SU-DHL-6 (cell line): ENCODE data around the gene TIMM44.

ENCODE experiments used
- H2AFZ ChIP-seq: fragments of 200-600 bp; sonication (generic); 2 replicates; pipeline ENCODE4 v1.6.1; 2014; ENCODE audit warnings: low read depth, mild to moderate bottlenecking, moderate library complexity, mixed read lengths, antibody characterized with exemption, low read length; ENCODE audit not compliant: severe bottlenecking
- H3F3A ChIP-seq: fragments of 200-600 bp; shearing (Covaris generic); 2 replicates; pipeline ENCODE4 v1.6.0; 2016; ENCODE audit warnings: antibody characterized with exemption, mild to moderate bottlenecking; ENCODE audit not compliant: insufficient read depth
- H3K27ac ChIP-seq: fragments of 200-600 bp; sonication (generic); 2 replicates; pipeline ENCODE4 v1.5.1; 2016; ENCODE audit warnings: low read depth, mild to moderate bottlenecking, low read length, moderate library complexity, mixed read lengths
- H3K27me3 ChIP-seq: fragments of 200-600 bp; sonication (generic), shearing (Covaris generic); 2 replicates; pipeline ENCODE4 v1.6.0; 2014; ENCODE audit warnings: mild to moderate bottlenecking, low read length
- H3K36me3 ChIP-seq: fragments of 200-600 bp; sonication (generic); 2 replicates; pipeline ENCODE4 v1.6.1; 2014; ENCODE audit warnings: mild to moderate bottlenecking, low read length, mixed read lengths
- H3K4me2 ChIP-seq: fragments of 300-600, 200-600 bp; shearing (Covaris generic), sonication (generic); 2 replicates; pipeline ENCODE4 v1.6.0; 2014; ENCODE audit warnings: low read length, low read depth, mild to moderate bottlenecking; ENCODE audit not compliant: poor library complexity, severe bottlenecking
- H3K4me3 ChIP-seq: fragments of 200-600 bp; sonication (generic); 2 replicates; pipeline ENCODE4 v1.5.1; 2014; ENCODE audit warnings: antibody characterized with exemption, low read length, mild to moderate bottlenecking, mixed read lengths; ENCODE audit not compliant: insufficient read depth, poor library complexity, severe bottlenecking
- H3K79me2 ChIP-seq: fragments of 200-600 bp; sonication (generic); 2 replicates; pipeline ENCODE4 v1.6.1; 2014; ENCODE audit warnings: mild to moderate bottlenecking, low read length, moderate library complexity; ENCODE audit not compliant: insufficient read depth
- H3K9ac ChIP-seq: fragments of 200-600 bp; sonication (generic); 2 replicates; pipeline ENCODE4 v1.7.0; 2014; ENCODE audit warnings: mild to moderate bottlenecking, low read length
- H3K9me2 ChIP-seq: fragments of 200-600 bp; sonication (generic); replicated peaks from 2 replicates; pipeline ENCODE4 v1.6.1; 2014; ENCODE audit warnings: low read length; ENCODE audit not compliant: insufficient read depth
- H3K9me3 ChIP-seq: fragments of 200-600 bp; sonication (generic); 2 replicates; pipeline ENCODE4 v1.6.1; 2014; ENCODE audit warnings: low read length, mixed read lengths; ENCODE audit not compliant: insufficient read depth
- H4K20me1 ChIP-seq: fragments of 200-600 bp; sonication (generic); 2 replicates; pipeline ENCODE4 v1.6.1; 2014; ENCODE audit warnings: low read depth, mild to moderate bottlenecking, antibody characterized with exemption, low read length, moderate library complexity, mixed read lengths
- CTCF ChIP-seq: fragments of 200-600 bp; sonication (generic); IDR thresholded peaks from one replicate; pipeline ENCODE4 v1.5.1; 2017; ENCODE audit warnings: antibody characterized with exemption, mild to moderate bottlenecking, low read length, moderate library complexity; ENCODE audit not compliant: insufficient read depth, poor library complexity, severe bottlenecking
- EZH2phosphoT487 ChIP-seq: fragments of 200-600 bp; sonication (generic), shearing (Covaris generic); conservative IDR thresholded peaks from 2 replicates; pipeline ENCODE4 v1.6.1; 2018; ENCODE audit warnings: mild to moderate bottlenecking, antibody characterized with exemption, low read length, moderate library complexity, mixed read lengths

The TIMM44 gene

GRCh38 chr19:7922836-7923195 lies 20.6 kb downstream of the TIMM44 start:
- no peaks in the 10 kb centered on the region for H3K27me3 ChIP-seq
- H4K20me1 ChIP-seq: no peaks in the 10 kb centered on the region
- H3K36me3 ChIP-seq: no peaks in the 10 kb centered on the region
- H3K9me2 ChIP-seq: no peaks in the 10 kb centered on the region
- TF ChIP-seq EZH2phosphoT487: no peak
- TF ChIP-seq CTCF: no peak
- H2AFZ ChIP-seq: no peak overlapping the region
- no peaks in the 10 kb centered on the region for H3F3A ChIP-seq
- no peaks in the 10 kb centered on the region for H3K9me3 ChIP-seq
- H3K9ac ChIP-seq: no peak overlapping the region
- no peaks in the 10 kb centered on the region for H3K79me2 ChIP-seq
- no peak overlapping the region for H3K27ac ChIP-seq
- no peak overlapping the region for H3K4me3 ChIP-seq
- H3K4me2 ChIP-seq: no peak overlapping the region

- H3K4me3 ChIP-seq: no peak overlapping the region
- no peaks in the 10 kb centered on the region for H3K9me3 ChIP-seq
- no peak overlapping the region for H3K9ac ChIP-seq
- no peaks in the 10 kb centered on the region for H3K27me3 ChIP-seq
- H3F3A ChIP-seq: no peaks in the 10 kb centered on the region
- no peak overlapping the region for H3K27ac ChIP-seq
- H3K79me2 ChIP-seq: no peaks in the 10 kb centered on the region
- H2AFZ ChIP-seq: no peak overlapping the region
- TF ChIP-seq EZH2phosphoT487: no peak
- H4K20me1 ChIP-seq: no peaks in the 10 kb centered on the region
- peak overlapping the region; percentile 82 for H3K4me2 ChIP-seq
- no peaks in the 10 kb centered on the region for H3K9me2 ChIP-seq
- H3K36me3 ChIP-seq: no peaks in the 10 kb centered on the region
These were observed 21.3 kb downstream of the TIMM44 start for GRCh38 chr19:7921967-7922835.

GRCh38 chr19:7921302-7921966 lies 22.0 kb downstream of the TIMM44 start:
- peak overlapping the region; percentile 63 for H3K9ac ChIP-seq
- H3K79me2 ChIP-seq: no peaks in the 10 kb centered on the region
- H2AFZ ChIP-seq: no peak overlapping the region
- H3K27ac ChIP-seq: peak overlapping the region; percentile 32; the same call in 1 of the 2 replicates
- H3K4me3 ChIP-seq: peak overlapping the region; percentile 65
- no peaks in the 10 kb centered on the region for H3K9me3 ChIP-seq
- H3F3A ChIP-seq: no peaks in the 10 kb centered on the region
- H3K4me2 ChIP-seq: peak overlapping the region; percentile 82
- no peak for TF ChIP-seq EZH2phosphoT487
- no peak for TF ChIP-seq CTCF
- no peaks in the 10 kb centered on the region for H3K27me3 ChIP-seq
- H3K36me3 ChIP-seq: no peaks in the 10 kb centered on the region
- no peaks in the 10 kb centered on the region for H4K20me1 ChIP-seq
- no peaks in the 10 kb centered on the region for H3K9me2 ChIP-seq
